ENCODE measurements around the gene ELFN2. TPM values are rescaled to one million over a fixed set of nuclear protein-coding genes. Genes with fewer than 3 reads are reported as not detected.

The ELFN2 gene
- total RNA-seq, 1 experiment from 2014 or later, result 10.0 TPM

GRCh38 chr22:37449331-37450001 lies 22.2 kb upstream of the ELFN2 start:
- ATAC-seq, result no peak
- no peak overlapping the region for H2AFZ ChIP-seq (ENCODE audit: low read length)
- peaks cover 5% of the 10 kb centered on the region for H3K4me1 ChIP-seq (ENCODE audit: insufficient read depth, low read length)
- POLR2A ChIA-PET (ENCODE audit: unreplicated experiment), result no interaction called here
- H3K9me3 ChIP-seq (ENCODE audit: low read length), result no peaks in the 10 kb centered on the region
- H3F3A ChIP-seq (ENCODE audit: low read length, unreplicated experiment), result no peaks in the 10 kb centered on the region
- no peak for DNase-seq
- BruUV-seq (replicated peaks), result no TSS peak
- H3K9me2 ChIP-seq (replicated peaks; ENCODE audit: low read length), result no peaks in the 10 kb centered on the region
- CTCF ChIA-PET, result no interaction called here
- no peak for TF ChIP-seq EZH2phosphoT487 (IDR thresholded peaks at IDR 0.05; ENCODE audit: borderline replicate concordance, low read length)
- no peak for TF ChIP-seq EZH2 (IDR thresholded peaks at IDR 0.05; ENCODE audit: low read length, unreplicated experiment)
- TF ChIP-seq CTCF (conservative IDR thresholded peaks at IDR 0.05; ENCODE audit: low read depth, low read length), result no peak
- no peak overlapping the region for H3K27ac ChIP-seq (ENCODE audit: low read length)
- intact Hi-C loops (cut with micrococcal nuclease), result no loop called here
- no peaks in the 10 kb centered on the region for H3K27me3 ChIP-seq (ENCODE audit: low read length)
- no peaks in the 10 kb centered on the region for H3K79me2 ChIP-seq (ENCODE audit: low read length)
- H4K20me1 ChIP-seq (ENCODE audit: low read length), result no peaks in the 10 kb centered on the region
- no peaks in the 10 kb centered on the region for H3K36me3 ChIP-seq (ENCODE audit: low read depth, low read length)
- no peak overlapping the region for H3K9ac ChIP-seq (ENCODE audit: low read length)
- no peak overlapping the region for H3K4me2 ChIP-seq (ENCODE audit: low read length)
- H3K4me3 ChIP-seq (ENCODE audit: low read length), result no peak overlapping the region

- Histone ChIP-seq H4K20me1 (ENCODE audit: low read length) (no peaks in the 10 kb centered on the region), H2AFZ (ENCODE audit: low read length) (no peak overlapping the region), H3K79me2 (ENCODE audit: low read length) (no peaks in the 10 kb centered on the region), H3F3A (ENCODE audit: low read length, unreplicated experiment) (no peaks in the 10 kb centered on the region), H3K9me2 (replicated peaks; ENCODE audit: low read length) (no peaks in the 10 kb centered on the region), H3K4me1 (ENCODE audit: insufficient read depth, low read length) (peaks cover 5% of the 10 kb centered on the region; the same call in 1 of the 2 replicates), H3K27me3 (ENCODE audit: low read length) (no peaks in the 10 kb centered on the region), H3K27ac (ENCODE audit: low read length) (no peak overlapping the region), H3K4me3 (ENCODE audit: low read length) (no peak overlapping the region), H3K4me2 (ENCODE audit: low read length) (no peak overlapping the region), H3K9ac (ENCODE audit: low read length) (no peak overlapping the region), H3K9me3 (ENCODE audit: low read length) (no peaks in the 10 kb centered on the region), H3K36me3 (ENCODE audit: low read depth, low read length) (no peaks in the 10 kb centered on the region)
- BruUV-seq (replicated peaks), result no TSS peak
- DNase-seq (no peak), ATAC-seq (no peak)
- ChIA-PET POLR2A (ENCODE audit: unreplicated experiment) (no interaction called here), CTCF (no interaction called here)
- intact Hi-C loops (cut with micrococcal nuclease), result no loop called here
- TF ChIP-seq EZH2 (IDR thresholded peaks at IDR 0.05; ENCODE audit: low read length, unreplicated experiment) (no peak), EZH2phosphoT487 (IDR thresholded peaks at IDR 0.05; ENCODE audit: borderline replicate concordance, low read length) (no peak), CTCF (conservative IDR thresholded peaks at IDR 0.05; ENCODE audit: low read depth, low read length) (no peak)
Measured at GRCh38 chr22:37448516-37449127, 21.3 kb upstream of the ELFN2 start.

- no peak overlapping the region for H3K4me2 ChIP-seq (ENCODE audit: low read length)
- no peak overlapping the region for H2AFZ ChIP-seq (ENCODE audit: low read length)
- intact Hi-C loops (cut with micrococcal nuclease), result no loop called here
- H3K79me2 ChIP-seq (ENCODE audit: low read length), result no peaks in the 10 kb centered on the region
- no peak overlapping the region for H3K4me3 ChIP-seq (ENCODE audit: low read length)
- no peak overlapping the region for H3K9ac ChIP-seq (ENCODE audit: low read length)
- no peaks in the 10 kb centered on the region for H3K9me2 ChIP-seq (replicated peaks; ENCODE audit: low read length)
- H3F3A ChIP-seq (ENCODE audit: low read length, unreplicated experiment), result no peaks in the 10 kb centered on the region
- TF ChIP-seq EZH2phosphoT487 (IDR thresholded peaks at IDR 0.05; ENCODE audit: borderline replicate concordance, low read length) (no peak), EZH2 (IDR thresholded peaks at IDR 0.05; ENCODE audit: low read length, unreplicated experiment) (no peak), CTCF (conservative IDR thresholded peaks at IDR 0.05; ENCODE audit: low read depth, low read length) (no peak)
- H3K27ac ChIP-seq (ENCODE audit: low read length), result no peak overlapping the region
- BruUV-seq (replicated peaks), result no TSS peak
- H3K9me3 ChIP-seq (ENCODE audit: low read length), result no peaks in the 10 kb centered on the region
- H3K27me3 ChIP-seq (ENCODE audit: low read length), result no peaks in the 10 kb centered on the region
- no peaks in the 10 kb centered on the region for H4K20me1 ChIP-seq (ENCODE audit: low read length)
- H3K36me3 ChIP-seq (ENCODE audit: low read depth, low read length), result no peaks in the 10 kb centered on the region
- ChIA-PET CTCF (no interaction called here), POLR2A (ENCODE audit: unreplicated experiment) (no interaction called here)
- peaks cover 8% of the 10 kb centered on the region; the same call in 1 of the 2 replicates for H3K4me1 ChIP-seq (ENCODE audit: insufficient read depth, low read length)
- ATAC-seq, result no peak
- no peak for DNase-seq
Measured at GRCh38 chr22:37445501-37445900, 18.2 kb upstream of the ELFN2 start.
